ENCODE results near the gene NRCAM.

NRCAM gene

GRCh38 chr7:108423089-108423989, 32.9 kb downstream of the NRCAM start:
- DNase-seq, result no peak

DNA sequence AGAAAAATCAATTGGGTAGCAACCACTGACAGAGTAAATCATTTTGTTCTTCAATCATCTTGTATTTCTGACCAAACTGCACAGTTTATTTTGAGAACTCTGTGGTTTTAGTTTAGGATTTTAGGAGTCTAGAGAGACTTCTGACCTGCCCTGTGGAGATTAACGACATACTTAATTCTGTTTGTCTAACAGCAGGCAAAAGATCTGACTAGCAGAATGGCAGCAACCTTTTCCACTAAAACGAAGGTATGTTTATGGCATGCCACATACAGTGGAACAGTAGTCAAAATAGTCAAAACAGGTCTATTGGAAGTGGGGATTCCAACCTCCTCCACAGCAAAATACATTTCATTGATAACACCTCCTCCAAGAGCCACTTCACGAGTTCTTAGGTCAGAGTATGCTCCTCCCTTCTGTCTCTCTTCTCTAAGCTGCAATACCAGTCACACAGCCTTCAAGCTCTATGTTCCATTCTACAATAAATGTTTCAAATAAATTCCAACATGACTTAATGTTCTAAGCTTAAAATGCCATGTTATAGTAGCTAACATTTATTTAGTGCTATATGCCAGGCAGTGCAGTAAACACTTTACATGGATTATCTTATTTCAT, 34.4 kb downstream of the NRCAM start:
- DNase-seq, result no peak

DNA sequence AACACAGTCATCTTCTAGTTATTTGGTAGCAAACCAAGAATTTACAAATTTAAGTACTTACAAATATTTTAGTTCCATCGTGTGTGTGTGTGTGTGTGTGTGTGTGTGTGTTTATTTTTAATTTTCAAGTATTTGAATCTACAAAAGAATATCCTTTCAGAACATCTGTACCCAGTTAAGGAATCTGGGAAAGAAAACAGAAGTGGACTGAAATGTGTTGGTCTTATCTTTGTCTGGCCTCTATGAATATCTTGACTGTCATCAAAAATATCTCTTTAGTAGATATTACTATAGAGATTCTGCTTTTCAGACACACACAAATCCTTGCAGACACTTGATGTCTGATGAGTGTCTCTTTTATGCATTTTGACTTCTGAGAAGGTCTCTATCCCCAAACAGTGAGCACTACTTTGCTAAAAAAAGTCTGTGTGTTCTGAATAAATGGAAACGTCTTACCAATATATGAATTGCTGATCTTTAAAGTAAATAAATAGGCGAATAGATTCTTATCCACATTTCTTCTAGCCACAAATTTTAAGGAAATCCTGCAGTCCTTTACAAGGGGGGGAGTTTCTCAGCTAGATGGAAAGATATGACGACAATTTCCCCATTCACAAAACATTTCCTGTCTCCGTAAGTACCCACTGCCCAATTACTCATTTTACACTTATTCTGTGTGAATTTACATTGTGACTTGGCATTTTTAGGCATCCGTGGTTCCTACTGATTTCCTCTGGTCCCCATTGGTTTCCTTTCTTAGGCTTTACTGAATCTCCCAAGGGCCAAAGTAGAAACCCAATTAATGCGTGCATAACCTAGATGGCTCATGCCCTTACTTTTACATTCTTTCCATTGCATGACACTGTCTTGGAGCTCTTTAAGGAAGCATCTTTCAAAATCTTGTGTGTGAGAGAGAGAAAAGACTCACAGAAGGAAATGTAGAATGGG, 36.0 kb downstream of the NRCAM start:
- no peak for DNase-seq

- no peak for DNase-seq
Measured at GRCh38 chr7:108418946-108419345, 37.3 kb downstream of the NRCAM start.

GRCh38 chr7:108417926-108418325, 38.3 kb downstream of the NRCAM start:
- no peak for DNase-seq

- DNase-seq, result no peak
Measured at GRCh38 chr7:108417144-108417543, 39.1 kb downstream of the NRCAM start.

- no peak for DNase-seq
Measured at GRCh38 chr7:108415821-108416536, 40.3 kb downstream of the NRCAM start.

- DNase-seq, result no peak
Measured at GRCh38 chr7:108415084-108415483, 41.2 kb downstream of the NRCAM start.

- no peak for DNase-seq
Measured at GRCh38 chr7:108413782-108414492, 42.3 kb downstream of the NRCAM start.

- no peak for DNase-seq
Measured at GRCh38 chr7:108413337-108413736, 42.9 kb downstream of the NRCAM start.

DNA sequence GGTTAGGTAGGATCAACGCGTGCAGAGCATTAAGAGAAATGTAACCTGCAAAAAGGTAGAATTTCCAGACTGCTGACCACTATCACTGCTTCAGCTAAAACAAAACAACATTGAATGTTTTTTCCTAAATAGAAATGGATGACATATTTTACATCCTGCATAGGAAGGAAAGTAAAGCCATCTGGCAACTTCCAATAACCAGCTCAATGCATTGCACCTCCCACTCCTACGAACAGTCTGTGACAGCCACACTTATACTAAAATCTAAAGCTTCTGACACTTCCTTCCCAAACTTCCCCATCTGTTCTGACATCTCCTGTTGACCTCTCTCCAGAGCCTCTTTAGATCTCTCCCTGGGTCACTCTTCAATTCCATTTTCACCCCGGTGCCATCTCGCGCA, 47.1 kb downstream of the NRCAM start:
- no peak for DNase-seq

DNA sequence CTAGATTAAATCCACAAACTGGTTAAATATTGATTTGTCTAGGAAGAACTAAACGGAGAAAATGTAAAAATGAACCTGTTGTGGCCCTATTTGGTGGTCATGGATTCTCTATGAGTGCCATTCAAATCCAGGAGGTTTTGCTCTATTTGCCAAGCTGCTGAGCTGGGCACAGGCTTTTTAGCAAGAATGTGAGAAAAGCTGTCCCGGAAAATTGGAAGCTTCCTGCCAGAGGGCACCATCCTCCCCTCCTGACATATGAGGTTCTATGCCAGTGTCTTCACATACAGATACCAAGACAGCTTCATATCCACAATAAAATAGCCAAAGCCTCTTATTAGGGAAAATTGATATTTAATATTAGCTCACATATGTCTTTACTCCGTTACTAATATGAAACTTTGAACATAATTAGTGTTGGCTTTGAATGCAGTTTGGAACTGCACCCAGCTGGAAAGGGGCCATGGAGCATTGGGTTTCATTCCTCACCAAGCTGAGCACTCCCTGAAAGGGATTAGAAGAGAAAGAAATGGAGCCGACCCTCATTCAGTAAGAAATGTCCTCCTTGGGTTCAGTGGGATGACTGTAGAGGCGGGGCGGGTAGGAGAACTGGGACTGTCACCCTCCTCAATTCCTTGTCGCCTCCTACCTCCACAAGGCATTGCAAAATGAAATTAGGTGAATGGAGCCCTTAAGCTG, 47.8 kb downstream of the NRCAM start:
- DNase-seq, result no peak

DNA sequence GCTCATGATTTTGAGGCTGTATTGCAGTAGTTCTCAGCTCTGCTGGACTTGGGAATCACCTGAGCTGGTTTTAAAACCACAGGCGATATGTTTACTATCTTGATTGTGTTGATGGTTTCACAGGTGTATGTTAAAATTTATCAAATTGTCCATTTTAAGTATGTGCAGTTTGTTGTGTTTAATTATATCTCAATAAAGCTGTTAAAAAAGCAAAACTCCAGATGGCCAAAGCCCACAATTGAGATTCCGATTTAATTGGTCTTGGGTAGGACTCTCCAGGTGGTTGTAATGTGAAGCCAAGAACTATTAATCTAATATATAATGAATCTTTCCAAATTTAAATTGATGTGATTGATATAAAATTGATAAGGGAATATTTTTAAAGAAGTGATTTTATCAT, 48.6 kb downstream of the NRCAM start:
- DNase-seq, result no peak

DNA sequence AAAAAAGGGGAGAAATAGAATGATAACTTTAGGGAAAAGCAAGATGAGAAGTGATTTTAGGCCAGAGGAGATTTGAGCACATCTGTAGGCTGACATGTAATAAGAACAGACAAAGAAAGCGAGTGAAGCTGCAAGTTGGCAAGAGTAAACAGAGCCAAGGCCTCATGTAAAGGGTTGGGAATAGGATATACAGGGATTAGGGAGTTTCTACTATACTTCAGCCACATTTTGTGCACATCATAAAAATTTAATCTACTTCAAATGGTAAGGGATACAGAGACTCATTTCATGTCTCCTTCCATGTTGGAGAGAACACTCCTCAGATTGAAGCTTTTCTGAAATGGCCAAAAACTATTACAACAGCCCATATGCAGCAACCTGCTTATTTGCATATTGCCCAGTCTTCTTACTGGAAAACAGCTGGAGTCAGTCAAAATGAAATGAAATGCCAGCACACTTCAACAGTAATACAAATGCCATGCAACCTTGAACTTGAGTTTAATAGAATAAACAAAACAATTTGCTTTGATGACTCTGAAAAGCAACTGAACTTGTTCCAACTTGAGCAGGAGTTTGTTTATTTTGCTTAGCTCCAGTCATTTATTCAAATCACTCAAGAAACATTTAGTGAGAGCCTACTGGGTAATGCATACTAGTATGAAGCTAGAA, 49.9 kb downstream of the NRCAM start:
- DNase-seq, result no peak

DNA sequence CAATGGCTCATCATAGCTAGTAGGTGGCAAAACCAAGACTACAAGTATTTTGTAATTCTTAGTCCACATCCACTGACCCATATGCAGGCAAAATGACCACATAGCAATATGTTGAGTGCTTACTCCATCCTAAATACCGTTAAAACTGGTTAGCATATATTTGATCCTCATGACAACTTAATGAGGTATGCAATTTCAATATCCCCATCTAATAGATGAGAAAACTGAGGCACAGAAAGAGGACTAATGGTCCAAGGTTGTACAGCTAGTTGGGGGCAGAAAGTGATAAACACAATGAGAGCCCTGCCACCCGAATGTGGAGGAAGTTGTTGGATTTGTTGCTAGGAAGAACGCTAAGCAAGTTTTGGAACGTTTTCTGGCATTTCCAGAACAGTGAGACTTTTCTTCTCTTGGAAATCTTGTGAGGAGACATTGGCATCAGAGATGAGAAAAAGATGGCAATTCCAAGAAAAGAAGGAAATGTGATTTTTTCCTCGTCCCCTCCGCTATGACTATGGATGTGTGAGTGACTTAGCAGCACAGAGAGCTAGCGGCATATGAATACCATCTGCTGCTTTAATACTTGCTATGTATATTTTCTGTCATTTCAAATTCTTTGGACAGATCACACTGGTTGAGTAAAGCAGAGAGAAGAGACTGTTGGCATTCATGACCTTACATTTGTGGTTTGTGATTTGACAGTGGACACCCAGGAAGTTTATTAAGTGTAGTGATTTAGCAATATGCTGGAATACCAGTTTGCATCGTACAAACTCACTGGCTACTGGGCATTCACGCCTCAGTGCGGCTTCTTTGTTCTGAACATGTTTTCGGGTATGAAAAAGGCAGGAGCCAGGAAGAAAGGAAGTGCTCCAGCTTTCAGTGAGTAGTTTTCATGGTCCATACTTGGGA, 51.5 kb downstream of the NRCAM start:
- DNase-seq, result no peak

- DNase-seq, result no peak
Measured at GRCh38 chr7:108403597-108404217, 52.5 kb downstream of the NRCAM start.

DNA sequence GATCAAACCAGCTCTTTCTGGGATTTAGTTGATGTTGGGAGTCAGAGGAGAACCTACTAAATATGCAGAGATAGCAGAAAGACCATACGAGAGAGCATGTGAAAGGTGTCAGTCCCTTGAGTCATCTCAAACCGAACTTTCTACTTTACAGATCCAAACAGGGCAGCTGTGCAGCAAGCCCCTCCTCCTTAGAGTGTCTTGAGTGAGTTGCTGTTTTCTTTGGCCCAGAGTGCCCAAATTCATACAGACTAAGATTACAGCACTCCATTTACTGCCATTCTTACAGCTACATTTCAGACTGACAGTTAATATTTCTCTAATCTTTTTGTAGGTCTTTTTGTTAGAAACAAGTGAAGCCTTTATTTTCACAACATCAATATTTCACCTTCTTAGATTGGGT, 53.4 kb downstream of the NRCAM start:
- no peak for DNase-seq

DNA sequence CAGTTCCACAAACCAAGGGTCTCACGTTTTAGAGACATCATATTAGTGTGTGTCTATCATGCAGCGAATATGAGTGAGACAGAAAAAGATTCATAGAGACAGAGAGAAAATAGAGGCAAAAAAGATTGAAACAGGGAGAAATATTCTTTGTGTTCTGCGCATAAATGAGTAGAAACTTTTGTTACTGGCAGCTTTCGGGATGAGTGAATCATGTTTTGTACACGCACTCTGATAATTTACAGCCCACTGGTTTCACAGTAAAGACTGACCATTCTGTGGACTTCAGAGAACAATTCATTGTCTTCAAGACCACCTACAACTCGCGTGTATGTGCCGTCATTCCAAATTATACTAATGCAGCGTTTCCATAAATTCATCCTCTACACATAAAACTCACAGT, 60.2 kb downstream of the NRCAM start:
- DNase-seq, result no peak

- DNase-seq, result no peak
Measured at GRCh38 chr7:108395426-108395825, 60.8 kb downstream of the NRCAM start.
